AG09309 (cell line): ENCODE measurements around the gene EHMT1.

ENCODE experiments used
- DNase-seq: peaks from one replicate; pipeline ENCODE4 v3.0.0-alpha.2; 2010; ENCODE audit warnings: low read depth
- H3K4me3 ChIP-seq: 2 replicates; pipeline ENCODE4 v1.5.1; 2011; ENCODE audit warnings: mild to moderate bottlenecking, low read depth, low read length, moderate library complexity; ENCODE audit not compliant: control insufficient read depth
- TF ChIP-seq, protein P1 (sequence below): IDR thresholded peaks from 2 replicates; pipeline ENCODE4 v1.5.1; 2011; ENCODE audit warnings: mild to moderate bottlenecking, low read depth, low read length, inconsistent platforms; ENCODE audit not compliant: insufficient read depth, control insufficient read depth; ENCODE audit errors: missing control alignments

The EHMT1 gene

DNA sequence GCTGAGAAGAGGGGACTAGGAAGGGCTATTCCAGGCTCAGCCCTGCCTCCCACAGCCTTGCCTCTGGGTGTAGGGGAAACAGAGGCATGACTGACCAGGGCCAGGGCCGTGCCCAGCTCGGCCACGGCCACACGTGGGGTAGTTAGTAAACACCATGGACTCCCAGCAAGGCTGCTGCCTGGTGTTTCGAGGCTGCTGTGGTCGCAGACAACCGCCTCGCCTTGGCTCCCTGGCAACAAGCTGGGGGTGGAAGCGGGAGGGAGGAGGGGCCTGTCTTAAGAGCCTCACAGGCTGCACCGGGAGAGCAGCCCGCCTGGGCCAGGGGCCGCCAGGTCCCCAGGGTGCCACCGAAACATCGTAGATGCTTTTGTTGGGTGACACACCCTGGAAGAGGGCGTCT, 168.6 kb downstream of the EHMT1 start:
- no peak for DNase-seq
- TF ChIP-seq, protein P1, sequence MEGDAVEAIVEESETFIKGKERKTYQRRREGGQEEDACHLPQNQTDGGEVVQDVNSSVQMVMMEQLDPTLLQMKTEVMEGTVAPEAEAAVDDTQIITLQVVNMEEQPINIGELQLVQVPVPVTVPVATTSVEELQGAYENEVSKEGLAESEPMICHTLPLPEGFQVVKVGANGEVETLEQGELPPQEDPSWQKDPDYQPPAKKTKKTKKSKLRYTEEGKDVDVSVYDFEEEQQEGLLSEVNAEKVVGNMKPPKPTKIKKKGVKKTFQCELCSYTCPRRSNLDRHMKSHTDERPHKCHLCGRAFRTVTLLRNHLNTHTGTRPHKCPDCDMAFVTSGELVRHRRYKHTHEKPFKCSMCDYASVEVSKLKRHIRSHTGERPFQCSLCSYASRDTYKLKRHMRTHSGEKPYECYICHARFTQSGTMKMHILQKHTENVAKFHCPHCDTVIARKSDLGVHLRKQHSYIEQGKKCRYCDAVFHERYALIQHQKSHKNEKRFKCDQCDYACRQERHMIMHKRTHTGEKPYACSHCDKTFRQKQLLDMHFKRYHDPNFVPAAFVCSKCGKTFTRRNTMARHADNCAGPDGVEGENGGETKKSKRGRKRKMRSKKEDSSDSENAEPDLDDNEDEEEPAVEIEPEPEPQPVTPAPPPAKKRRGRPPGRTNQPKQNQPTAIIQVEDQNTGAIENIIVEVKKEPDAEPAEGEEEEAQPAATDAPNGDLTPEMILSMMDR: no peak
- H3K4me3 ChIP-seq: no peak overlapping the region

DNA sequence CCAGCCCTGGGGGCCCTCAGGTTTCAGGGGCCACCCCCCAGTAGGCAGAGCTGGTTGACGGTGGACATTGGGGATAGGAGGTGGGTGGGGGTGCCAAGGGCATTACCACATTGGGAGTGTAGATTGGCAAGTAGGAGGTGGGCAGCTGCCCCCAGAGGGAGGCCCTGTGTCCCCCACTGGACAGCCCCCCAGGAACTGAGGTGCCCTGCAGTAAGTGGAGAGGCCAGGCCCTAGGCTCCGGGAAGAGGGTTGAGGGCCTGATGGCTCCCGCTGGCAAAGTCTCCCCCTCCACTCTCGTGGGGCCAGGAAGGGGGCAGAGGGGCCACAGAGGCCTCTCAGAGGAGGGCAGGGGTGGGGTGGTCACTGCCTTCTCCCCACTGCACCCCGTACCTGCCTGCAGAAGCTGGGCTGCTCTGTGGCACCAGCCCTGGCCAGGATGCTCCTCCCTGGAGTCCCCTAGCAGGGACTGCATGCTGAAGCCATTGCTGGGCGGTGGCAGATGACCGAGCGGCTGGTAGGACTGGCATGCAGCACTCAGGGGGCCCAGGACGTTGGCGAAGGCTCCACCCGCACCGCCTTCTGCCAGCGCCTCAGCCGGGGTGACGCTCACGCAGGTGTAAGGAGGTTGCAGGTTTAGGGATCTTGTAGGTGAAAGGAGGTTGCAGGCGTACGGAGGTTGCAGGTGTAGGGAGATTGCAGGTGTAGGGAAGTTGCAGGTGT, 169.1 kb downstream of the EHMT1 start:
- TF ChIP-seq, protein P1: no peak

DNA sequence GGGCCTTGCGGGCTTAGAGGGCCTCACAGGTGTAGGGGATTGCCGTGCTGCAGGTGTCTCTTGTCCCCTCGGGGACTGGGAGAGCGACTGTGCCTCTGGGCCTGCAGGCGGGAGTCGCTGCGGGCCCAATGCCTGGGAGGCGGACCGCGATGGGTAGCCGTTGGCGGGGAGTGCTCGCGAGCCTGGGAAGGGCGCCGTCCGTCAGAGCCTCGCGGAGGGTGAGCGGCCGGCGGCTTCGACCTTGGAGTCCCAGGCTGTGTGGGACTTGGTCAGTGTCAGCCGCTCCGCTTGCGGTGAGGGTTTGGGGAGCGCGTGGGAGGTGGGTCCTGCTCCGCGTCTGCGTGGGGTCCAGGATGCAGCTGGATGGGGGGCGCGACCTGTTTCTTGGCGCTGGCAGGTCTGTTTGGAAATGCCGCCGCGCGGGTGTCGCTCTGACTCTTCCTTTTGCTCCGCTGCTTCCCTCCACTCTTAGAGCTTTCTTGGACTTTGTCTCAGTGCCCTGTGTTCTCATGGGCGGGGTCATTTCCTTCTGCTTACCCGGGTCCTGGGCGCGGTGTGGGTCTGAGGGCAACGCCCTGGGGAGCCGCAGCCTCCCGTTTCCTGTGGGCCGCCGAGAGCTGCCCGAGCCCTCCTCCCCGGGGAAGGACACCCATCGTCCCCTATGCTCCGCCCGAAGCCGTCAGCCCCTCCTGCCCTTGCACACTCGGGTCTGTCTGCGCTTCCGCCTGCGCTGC, 169.9 kb downstream of the EHMT1 start:
- H3K4me3 ChIP-seq: no peak overlapping the region
- DNase-seq: no peak
- TF ChIP-seq, protein P1: no peak

More for the DNA sequence above, 169.1 kb downstream of the EHMT1 start:
- H3K4me3 ChIP-seq: no peak overlapping the region
- no peak for DNase-seq

DNA sequence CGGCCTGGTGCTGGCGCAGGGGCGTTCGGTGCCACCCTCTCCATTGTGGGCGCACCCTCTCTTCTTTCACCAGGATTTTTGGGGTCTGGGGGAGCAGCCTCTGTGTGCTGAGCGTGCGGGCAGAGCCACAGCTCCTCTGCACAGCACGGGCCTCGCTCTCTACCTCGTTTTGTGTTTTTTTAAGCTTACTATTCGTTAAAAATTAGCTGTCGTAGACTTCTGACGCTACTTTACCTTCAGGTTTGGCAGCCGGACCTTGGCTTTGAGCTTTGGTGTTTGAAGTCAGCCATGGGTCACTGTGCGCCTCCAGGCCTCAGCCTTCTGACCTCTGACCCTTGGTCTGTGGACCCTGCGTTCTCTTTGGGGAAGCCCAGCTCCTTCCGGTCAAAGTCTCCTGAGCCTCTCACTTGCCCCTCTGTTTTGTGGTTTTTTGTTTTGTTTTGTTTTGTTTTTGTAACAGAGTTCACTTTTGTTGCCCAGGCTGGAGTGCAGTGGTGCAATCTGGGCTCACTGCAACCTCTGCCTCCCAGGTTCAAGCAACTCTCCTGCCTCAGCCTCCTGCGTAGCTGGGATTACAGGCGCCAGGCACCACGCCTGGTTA, 170.6 kb downstream of the EHMT1 start:
- TF ChIP-seq, protein P1: no peak
- no peak for DNase-seq
- H3K4me3 ChIP-seq: no peak overlapping the region

DNA sequence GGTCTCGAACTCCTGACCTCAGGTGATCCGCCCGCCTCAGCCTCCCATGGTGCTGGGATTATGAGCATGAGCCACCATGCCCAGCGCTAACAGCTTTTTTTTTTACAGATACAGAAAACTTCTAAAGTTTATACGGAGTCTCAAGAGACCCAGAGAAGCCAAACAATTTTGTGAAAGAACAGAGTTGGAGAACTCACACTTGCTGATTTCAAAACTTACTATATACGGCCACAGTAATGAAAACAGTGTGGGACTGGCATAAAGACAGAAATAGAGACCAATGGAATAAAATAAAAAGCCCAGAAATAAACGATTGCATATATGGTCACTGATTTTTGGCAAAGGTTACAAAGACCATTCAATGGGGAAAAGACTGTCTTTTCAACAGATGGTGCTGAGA, 173.1 kb downstream of the EHMT1 start:
- TF ChIP-seq, protein P1: no peak
- no peak for DNase-seq
- H3K4me3 ChIP-seq: no peak overlapping the region

DNA sequence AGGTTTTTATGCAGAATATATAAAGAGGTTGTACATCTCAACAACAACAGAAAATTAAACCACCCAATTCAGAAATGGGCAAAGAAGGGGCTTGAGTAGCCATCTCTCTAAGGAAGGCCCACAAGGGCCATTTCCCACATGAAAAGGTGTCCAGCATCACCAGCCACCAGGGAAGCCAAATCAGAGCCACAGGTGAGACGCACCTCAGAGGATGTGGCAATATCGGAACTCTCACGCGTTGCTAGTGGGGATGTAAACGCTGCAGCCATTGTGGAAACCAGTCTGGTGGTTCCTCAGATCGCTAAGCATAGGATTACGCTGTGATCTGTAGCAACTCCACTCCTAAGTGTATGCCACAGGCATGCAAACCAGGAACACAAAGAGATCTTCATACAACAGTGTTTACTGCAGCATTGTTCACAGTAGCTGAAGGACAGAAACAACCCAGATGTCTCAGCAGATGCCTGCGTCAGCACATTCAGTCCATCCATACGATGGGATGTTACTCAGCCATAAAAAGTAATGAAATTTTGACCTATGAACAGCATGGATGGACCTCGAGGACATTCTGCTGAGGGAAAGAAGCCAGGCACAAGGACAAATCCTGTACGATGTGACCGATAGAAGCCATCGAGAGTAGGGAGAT, 174.5 kb downstream of the EHMT1 start:
- DNase-seq: no peak
- no peak overlapping the region for H3K4me3 ChIP-seq
- TF ChIP-seq, protein P1: no peak
